Putamen (tissue), 1 donor: Measurements from ENCODE around the gene RPS21.
A peak's percentile ranks its signal among the peaks of the same experiment; 100 is the strongest.

Experiments
- DNase-seq: peaks from one replicate; pipeline ENCODE4 v3.0.0-alpha.2; 2016; ENCODE audit warnings: low spot score

The RPS21 gene

DNA sequence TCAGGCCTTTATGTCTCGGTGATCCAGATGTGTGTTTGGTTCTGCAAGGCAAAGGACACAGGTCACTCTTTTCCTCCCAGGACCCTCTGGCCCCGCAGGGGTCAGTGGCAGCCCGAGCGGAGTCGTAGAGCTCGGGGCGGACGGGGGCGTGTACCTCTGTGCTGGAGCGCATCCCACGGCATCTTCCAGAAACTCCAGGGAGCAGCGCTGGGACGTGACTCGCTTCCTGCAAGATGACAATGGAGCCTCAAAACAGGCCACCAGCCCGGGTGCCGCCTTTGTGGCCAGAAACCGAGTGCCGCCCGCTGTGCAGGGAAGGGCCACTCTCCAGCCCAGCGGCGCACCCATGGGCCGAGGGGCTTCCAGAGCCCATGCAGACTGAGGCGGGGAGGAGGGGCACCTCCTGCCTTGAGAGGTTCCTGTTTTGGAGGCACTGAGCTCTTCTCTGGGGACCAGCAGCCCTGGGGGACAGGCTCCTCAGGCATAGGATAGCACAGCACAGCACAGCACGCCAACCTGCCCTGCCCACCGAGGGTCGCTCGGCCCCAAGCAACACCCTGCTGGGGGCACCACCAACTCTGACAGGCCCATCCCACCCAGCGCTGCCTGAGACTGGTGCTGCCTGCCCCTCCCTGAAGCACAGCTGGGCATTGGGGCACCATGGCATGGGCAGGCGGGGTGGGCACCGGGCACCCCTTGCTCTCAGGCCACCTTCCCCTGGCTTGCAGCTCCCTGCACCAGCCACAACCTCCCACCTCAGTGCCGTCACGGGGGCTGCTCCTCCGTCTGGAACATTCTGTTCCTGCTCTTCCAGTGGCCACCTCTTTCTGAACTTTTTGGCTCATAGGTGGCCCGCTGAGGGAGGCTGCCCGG, 9.7 kb downstream of the RPS21 start:
- no peak for DNase-seq

DNA sequence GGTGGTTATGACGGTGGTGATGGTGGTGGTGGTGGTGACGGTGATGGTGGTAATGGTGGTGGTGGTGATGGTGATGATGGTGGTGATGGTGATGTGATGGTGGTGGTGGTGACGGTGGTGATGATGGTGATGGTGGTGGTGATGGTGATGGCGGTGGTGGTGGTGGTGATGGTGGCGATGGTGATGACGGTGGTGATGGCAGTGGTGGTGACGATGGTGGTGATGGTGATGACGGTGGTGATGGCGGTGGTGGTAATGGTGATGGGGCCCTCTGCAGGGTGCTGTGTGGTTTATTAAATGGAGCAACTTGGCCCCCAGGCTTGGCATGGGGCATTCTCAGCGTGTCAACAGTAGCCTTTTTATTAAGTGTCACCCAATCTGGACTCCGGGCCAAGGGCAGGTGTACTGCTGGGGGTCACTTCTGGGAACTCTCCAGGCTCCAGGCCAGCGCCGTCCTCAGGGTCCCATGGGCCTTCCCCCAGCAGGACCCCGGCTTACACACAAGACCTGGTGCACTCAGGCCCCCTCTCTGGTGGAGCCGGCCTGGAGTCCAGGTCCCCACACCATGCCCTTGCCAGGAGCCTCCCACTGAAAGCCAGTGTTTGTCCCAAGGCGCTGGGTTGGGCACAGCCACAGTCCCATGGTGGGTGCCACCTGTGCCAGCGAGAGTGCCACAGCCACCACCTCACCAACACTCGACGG, 11.4 kb downstream of the RPS21 start:
- DNase-seq: no peak

DNA sequence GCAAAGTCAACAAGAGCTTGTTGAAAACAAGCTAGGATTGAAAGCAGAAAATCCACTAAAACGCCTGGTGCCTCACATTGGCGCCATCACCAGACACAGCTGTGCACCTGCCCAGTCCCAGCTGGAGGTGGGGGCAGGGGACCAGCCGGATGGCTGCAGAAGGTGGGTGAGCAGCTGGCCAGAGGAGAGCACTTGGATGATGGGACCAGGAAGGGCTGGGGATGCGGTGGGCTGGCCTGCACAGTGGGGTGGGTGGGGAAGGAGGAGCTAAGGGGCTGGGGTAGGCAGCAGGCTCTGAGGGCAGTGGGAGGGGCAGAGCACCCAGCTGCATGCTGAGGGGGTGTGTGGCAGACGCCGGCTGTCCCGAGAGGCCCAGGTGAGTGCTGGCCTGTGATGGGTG, 13.1 kb downstream of the RPS21 start:
- DNase-seq: no peak

DNA sequence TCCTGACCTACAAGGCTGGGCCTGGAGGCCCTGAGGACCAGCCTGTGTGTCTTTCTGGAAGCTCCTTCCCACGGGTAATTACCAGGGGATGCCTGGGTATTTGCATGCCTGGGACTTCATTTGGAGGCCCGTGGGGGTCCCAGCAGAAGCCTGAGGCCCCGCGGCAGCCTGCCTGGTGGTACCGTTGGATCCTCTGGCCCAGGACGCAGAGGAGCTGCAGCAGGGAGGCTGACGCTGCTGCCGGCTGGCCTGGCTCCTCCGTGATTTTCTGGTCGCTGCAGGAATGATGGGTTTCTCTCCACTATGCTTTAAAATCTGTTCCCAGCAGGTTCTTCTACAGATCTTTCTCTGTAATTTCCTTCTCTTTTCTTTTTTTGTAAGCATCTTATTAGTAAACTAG, 13.6 kb downstream of the RPS21 start:
- no peak for DNase-seq

DNA sequence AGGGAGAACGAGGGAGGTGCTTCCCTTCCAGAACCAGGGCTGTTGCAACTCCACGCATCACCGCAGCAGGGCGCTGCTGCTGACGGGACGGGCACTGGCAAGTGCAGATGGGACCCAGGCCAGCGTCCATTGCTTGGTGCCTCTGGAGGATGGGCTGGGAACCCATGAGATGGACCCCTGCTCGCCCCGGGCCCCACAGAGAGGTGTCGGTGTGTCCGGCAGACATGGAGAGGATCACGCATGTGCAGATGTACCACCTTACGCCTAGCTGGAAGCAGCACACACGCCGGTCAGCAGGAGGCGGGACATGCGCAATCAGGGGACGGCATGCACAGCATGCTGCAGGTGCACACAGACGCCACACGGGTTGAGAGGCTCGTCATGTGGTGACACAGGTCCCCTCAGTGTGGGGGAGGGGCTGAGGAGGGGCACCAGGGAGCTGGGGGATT, 14.5 kb downstream of the RPS21 start:
- no peak for DNase-seq

DNA sequence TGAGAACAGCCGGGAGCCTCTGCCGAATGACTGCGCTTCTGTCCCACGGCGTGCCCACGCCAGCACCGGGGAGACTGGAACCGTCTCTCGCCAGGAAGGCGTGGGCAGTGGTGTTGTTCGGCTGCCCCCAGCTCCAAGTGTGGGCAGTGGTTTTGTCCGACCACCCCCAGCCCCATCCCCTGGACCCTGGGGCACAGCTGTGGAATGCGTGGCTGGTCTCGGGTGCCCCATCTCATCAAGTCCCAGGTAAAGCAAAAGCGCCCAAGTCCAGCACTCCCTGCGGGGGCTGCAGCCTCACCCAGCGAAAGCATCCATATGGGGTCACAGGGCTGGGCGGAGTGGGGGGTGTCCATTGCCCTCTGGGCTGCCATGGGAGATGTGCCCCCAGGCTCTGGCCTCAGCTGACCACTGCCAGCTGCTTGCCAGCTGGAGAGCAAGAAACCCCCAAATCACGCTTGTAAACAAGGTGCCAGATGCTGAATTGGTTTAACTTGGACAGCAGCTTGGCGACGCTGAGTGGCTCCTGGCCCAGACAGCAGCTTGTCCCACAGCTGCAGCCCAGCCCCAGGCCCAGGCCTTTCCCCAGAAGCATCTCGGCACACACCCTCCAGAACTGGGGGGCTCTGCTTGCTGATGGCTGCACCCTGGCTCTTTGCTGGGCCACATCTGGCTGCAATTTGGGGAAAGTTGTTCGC, 15.7 kb downstream of the RPS21 start:
- no peak for DNase-seq

DNA sequence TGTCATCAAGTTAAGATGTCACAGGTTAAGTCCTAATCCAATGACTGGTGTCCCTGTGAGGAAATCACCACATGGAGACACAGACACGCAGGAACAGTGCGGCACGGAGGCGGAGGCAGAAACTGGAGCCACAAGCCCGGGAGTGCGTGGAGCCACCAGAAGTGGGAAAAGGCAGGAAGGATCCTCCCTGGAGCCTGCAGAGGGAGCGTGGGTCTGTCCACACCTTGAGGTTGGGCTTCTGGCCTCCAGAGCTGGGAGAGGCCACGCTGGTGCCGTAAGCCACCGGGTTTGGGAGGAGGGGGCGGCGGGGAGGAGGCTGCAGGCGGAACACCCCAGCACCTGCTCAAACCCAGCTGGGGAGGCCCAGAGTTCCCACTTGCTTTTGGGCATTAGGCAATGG, 16.4 kb downstream of the RPS21 start:
- DNase-seq: no peak

DNA sequence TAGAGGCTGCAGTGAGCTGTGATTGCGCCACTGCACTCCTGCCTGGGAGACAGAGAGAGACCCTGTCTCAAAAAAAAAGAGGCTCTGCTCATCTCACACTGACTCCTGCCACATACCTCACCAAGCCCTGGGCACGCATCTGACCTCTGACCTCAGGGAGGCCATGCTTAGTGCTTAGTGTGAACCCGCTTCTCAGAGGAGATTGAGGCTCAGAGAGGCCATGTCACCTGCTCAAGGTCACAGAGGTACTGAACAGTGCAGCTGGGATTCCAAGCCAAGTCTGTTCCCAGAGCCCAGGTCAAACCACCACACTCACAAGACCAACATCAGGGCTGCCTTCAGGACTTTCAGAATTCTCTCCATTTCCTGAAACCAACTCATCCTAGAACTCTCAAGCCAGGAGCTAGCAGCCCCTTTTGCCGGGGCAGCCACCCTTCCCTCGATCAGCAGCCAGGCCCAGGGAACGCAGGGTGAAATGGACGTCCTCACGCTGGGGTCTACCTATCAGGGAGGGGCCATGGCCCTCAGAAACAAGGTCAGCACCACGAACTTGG, 17.3 kb downstream of the RPS21 start:
- no peak for DNase-seq

DNA sequence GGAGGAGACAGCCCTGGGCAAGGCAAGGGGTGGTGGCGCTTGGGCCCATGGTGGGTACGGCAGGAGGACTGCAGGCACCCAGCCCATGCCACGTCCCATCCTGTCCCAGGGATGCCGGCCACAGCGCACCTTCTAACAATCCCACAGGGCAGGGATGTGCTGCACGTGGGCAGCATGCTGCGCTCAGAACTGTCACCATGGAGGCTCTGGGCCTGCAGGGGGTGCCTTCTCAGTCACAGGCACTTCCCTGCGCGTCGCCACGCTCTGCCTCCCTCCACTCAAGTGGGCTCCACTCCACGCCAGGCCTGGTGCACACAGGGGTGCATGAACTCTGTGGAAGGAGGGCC, 17.8 kb downstream of the RPS21 start:
- no peak for DNase-seq

DNA sequence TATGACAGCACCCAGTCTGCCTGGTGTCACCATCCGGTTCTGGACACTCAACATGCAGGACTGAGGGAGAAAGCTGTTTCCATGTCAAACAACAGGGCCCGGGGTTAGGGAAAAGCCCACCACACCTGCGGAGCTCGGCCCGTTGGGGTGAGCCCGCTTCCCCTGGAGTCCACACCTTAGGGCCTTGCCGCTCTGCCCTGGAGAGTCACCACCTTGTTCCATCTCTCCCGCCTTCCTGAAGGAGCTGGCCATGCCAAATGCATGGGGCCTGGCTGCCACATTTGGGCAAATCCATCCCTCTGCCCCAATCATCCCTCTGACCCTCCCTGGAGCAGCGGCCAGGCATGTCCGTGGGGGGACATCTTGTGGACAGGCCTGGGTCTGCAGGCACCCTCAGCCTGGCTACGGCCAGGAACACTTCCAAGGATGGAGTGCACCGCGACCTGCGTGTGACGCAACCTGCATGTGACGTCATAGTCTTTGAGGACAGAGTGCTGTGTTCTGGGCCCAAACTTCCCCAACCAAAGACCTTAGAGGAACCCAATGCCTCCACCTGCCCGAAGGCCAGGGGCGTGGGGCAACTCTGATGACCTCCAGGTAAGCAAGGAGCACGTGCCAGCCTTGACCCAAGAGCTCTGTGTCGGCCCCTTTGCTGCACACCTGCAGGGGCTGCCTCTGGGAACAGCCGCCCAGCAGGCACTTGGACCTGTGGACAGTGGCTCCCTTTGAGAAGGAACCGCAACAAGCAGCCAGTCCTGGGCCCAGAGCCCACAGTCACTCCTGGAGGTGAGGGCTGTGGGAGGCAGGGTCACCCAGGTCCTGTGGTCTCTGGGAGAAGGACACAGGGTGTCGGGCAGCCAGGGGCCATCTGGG, 18.4 kb downstream of the RPS21 start:
- DNase-seq: no peak

DNA sequence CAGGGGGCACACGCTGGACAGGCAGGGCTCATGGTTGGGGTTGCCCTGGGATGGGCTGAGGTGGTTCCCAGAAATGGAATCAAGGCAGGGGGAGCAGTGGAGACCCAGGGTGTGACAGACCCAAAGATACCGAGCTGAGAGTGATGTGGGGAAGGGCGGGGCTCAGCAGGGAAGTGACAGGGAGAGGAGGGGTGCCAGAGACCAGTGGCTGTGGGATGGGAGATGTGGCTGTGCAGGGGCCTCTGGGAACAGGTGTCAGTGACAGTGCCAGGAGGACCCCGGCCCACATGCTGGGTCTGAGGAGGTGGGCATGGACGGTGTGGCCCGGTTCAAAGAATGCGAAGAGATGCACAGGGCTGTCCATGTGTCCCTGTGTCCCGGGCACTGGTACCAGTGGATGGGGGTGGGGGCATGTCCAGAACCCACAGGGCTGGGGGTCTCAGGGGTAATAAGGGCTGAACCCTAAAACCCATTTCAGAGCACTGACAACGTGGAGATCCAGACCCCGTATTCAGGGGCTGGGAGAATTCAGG, 19.1 kb downstream of the RPS21 start:
- no peak for DNase-seq

DNA sequence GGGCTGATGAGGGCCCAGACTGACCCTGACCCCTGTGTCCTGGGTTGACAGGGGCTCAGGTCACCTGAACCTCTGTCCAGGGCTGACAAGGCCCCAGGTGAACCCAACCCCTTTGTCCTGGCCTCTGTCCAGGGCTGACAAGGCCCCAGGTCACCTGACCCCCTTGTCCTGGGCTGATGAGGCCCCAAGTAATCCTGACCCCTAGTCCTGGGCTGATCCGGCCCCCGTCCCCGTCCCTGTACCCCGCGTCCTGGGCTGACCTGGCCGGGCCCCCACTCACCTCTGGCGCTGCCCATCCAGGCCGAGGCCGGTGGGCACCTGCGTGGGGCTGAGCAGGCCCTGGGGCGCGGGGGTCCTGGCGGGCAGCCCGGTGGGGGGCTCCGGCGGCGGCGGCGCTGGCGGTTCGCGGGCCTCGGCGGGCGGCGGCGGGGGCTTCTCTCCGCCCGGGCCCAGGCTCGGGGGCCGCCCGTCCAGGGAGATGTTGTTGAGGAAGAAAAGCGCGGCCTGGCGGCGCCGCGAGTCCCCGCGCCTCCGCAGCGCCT, 19.8 kb downstream of the RPS21 start:
- no peak for DNase-seq

DNA sequence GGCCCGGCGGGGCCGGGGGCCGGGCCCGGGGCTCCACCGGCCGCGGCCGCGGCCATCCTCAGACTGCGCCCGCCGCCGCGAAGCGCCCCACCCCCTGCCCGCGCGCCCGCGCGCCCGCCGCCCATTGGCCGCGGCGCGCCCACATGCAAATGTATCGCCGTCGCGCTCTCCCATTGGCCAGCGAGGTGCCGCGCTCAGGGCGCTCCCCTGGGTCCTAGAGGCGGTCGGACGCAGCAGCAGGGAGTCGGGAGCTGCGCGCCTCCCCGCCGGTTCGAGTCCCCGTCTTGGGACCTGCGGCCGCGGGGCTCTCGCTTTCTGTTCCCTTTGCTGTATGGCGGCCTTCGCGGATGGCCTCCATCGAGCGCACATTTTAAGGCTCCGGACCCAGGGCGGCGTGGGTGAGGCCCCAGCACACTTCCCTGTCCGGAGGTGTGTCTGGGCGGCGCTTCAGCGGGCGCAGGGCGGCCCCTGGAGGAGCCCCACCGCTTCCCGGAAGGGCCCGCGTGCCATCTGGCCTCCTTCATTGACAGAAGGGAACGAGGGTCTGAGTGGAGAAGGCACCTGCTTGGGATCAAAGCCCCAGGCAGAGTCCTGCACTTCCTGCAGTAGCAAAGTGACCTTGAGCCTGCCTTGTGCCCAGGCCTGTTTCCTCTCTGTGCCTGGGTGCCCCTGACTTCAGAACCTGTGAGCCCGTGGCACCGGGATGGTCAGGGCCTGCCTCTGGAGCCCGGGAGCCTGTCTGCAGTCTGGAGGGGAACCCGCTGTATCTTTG, 20.5 kb downstream of the RPS21 start, which contains the start of gene CABLES2:
Gene CABLES2, minus strand, starts transcription at position 65 of the 772 bp plus-strand sequence. Its CDS starts 9 bp downstream, at position 56.
- peak; percentile 93 for DNase-seq

DNA sequence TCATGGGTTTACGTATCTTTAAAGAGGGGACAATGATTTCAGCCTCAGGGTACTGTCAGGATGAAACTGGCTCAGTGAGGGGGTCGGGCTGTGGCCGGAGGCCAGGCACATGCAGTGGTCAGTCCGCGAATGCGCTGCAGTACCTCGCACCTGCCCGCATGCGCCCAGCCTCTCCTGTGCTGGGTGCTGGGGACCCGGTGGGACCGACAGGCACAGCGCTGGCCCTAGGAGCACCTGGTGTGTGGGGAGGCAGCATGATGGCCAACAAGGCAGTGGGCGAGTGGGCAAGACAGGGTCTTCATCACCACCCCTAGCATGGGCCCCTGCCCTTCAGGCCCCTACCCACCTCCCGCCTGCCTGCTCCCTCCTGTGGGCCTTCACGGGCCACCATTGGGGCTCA, 21.2 kb downstream of the RPS21 start:
- DNase-seq: no peak

DNA sequence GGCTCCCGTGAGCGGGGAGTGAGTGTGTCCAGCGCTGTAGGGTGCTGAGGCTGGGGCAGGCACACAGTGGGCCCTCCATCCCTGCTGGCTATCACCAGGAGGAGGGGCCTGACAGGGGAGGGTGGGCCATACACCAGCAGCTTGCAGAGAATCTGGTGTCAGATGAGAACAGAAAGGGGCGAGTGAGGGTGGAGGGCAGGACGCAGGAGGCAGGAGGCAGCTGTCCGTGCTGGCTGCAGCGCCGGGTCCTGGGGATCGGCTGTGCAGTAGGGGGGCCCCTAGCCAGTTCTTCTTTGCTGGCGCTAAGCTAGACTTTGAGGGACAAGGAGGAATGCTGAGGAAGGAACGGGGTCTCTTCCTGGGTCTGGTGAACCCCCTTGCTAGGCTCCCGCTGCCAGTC, 21.7 kb downstream of the RPS21 start:
- no peak for DNase-seq

DNA sequence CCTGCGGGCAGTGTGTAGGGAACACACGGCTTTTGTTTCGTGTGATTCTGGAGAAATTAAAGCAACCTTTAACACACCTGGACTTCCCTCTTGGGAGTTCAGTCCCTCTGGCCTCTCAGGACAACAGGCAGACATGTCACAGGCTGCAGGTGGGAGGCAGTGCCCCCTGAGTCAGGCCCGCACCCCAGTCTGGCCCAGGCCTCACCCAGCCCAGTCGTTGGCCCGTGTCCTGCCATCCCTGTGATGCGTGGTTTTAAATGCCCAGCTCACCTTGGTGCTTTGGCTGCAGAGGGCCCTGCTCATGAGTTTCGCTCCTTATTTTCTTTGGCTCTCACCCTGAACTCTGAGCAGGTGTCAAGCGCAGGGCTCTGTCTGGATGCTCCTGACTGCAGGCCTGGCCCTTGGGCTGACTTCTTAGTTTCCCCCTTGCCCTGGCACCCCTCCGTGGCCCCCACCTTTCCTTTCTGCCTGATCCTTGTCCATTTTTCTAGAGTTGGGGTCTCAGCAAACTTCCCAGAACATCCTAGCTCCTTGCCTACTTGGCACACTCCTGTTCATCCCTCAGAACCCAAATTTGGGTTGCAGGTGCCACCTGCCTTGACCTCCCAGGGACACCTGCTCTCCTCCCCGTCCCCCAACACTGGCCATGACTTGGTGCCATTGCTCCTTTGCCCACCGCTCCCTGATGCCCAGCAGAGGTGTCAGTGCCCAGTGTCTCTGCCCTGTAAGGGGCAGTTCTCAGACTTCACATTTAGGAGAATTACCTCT, 22.4 kb downstream of the RPS21 start:
- DNase-seq: no peak

DNA sequence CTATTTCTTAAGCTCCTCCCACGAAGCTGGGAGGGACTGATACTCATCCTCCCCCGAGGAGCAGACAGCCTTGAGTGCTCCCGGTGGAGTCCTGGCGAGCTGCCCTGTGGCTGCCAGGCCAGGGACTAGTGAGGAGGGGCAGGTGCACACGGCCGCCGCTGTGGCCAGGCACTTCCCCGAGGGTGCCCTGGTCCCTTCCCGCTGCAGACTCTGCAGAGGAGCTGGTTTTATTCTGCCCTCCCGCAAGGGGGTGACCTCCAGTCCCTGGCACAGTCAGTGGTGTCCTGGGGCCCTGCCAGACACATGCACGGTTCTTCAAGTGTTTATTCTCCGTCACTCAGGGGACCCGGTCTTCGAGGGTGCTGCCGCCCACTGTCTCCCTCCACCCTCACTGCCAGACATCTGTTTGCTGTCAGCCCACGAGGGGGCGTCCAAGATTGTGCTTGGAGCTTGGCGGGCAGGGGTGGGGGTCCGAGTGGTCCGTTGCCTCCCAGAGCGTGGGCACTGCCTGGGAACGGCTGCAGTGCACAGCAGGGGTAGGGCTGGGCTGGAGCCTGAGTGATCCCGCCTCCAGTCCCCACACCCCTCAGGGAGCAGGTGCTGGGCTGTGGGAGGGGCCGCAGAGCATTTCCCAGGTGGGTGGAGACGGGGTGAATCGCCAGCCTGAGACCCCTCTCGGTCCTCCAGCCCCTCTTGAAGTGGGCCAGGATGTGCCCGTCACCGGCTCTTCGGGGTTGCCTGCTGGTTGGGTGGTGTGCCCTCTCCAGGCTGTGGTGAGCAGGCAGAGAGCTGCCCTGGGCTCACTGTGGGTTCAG, 23.2 kb downstream of the RPS21 start:
- DNase-seq: no peak

DNA sequence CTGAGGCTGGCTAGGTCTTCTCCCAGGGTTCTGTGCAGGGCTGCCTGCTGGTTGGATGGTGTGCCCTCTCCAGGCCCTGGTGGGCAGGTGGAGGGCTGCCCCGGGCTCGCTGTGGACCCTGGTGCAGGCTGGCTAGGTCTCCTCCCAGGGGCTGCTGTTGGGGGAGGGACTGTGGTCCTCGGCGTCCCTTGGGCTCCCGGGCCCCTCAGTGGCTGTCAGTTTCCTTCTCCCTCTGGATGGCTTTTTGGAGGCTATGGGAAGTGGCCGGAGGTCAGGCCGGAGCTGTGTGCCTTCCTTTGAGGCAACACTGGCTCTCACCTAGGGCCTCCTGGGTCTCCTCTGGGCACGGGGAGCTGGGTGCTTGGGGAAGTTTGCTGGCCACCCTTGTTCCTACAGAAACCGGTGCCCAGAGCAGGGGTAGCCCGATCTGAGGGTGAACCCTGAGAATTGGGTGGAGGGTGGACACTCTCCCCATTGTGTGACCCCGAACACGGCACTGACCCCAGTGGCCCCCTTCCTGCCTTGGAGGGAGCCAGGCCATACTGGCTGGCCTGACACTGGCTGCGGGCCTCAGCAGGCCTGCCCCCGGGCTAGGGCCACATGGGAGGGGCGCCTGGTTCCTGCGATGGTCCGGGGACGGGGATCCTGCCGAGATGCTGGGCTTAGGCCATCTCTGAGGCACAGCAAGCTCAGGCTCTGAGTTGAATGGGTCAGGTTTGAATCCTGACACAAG, 24.0 kb downstream of the RPS21 start:
- DNase-seq: no peak
